K562 (cell line): ENCODE measurements around the gene TOMM22. TPM values are rescaled to one million over a fixed set of nuclear protein-coding genes. Genes with fewer than 3 reads are reported as not detected.

Experiments
- ATAC-seq: fragments of 200-7000 bp; cut with Tn5 transposase; 3 replicates; pipeline ENCODE4 v1.9.1; 2020; ENCODE audit warnings: moderate library complexity
- BruUV-seq: library from RNA; stranded (reverse); fragments of 400-500 nt; replicated peaks from 2 replicates; lab custom pipeline; 2021; lab: Mats Ljungman, UMichigan
- CTCF ChIA-PET: fragments of 300-600 bp; formaldehyde crosslinking; extraction: SDS; loops from one replicate; lab custom pipeline; 2021; ENCODE audit warnings: low intra/inter-chr PET ratio; lab: Yijun Ruan, JAX
- POLR2A ChIA-PET: fragments of 300-600, 350-650 bp; sonication (Branson Sonifier 250); formaldehyde crosslinking; extraction: SDS; loops from one replicate; lab custom pipeline; 2021; ENCODE audit warnings: antibody characterized with exemption, inconsistent platforms; lab: Yijun Ruan, JAX
- DNase-seq, 4 experiments: peaks; one replicate each; pipeline versions ENCODE4 v3.0.0 to v3.0.0-alpha.2; 2011 to 2018; ENCODE audit warnings: low spot score in 3 of 4, mixed read lengths in 3 of 4; ENCODE audit errors: extremely low read depth in 1 of 4
- FAIRE-seq: peaks from 2 replicates; lab custom pipeline; 2011; peaks lifted over from hg19 to GRCh38; lab: Jason Lieb, UNC
- H2AFZ ChIP-seq: 2 replicates; pipeline ENCODE4 v1.6.0; 2011; ENCODE audit warnings: low read depth, low read length, control low read depth, inconsistent platforms
- H3K27ac ChIP-seq: fragments of 200-600 bp; 3 replicates; pipeline ENCODE4 v1.8.0; 2011; ENCODE audit warnings: low read depth, mild to moderate bottlenecking, control low read depth, inconsistent platforms, low read length, moderate library complexity, mixed read lengths; ENCODE audit errors: extremely low read depth
- H3K27me3 ChIP-seq, 2 experiments: fragments of 300-600 bp in 1 of 2; 2 replicates in 1 of 2; 3 replicates in 1 of 2; pipeline versions ENCODE4 v1.6.0 to v1.8.0; 2011; ENCODE audit warnings: inconsistent platforms in 2 of 2, low read length in 2 of 2, mild to moderate bottlenecking in 1 of 2, mixed read lengths in 1 of 2, moderate library complexity in 1 of 2; ENCODE audit not compliant: control insufficient read depth in 2 of 2, insufficient read depth in 2 of 2
- H3K36me3 ChIP-seq: fragments of 300-600 bp; 3 replicates; pipeline ENCODE4 v1.8.0; 2011; ENCODE audit warnings: mild to moderate bottlenecking, low read length, inconsistent platforms; ENCODE audit not compliant: control insufficient read depth, insufficient read depth
- H3K4me1 ChIP-seq, 2 experiments: fragments of 200-600 bp in 1 of 2; replicated peaks in 1 of 2; 2 replicates in 1 of 2; 3 replicates in 1 of 2; pipeline versions ENCODE4 v1.5.1 to v1.8.0; 2011; ENCODE audit warnings: inconsistent platforms in 2 of 2, low read length in 2 of 2, mild to moderate bottlenecking in 1 of 2, mixed read lengths in 1 of 2, moderate library complexity in 1 of 2; ENCODE audit not compliant: control insufficient read depth in 2 of 2, insufficient read depth in 2 of 2
- H3K4me2 ChIP-seq: 2 replicates; pipeline ENCODE4 v1.6.1; 2011; ENCODE audit warnings: low read length, control low read depth, inconsistent platforms, mixed read lengths; ENCODE audit not compliant: insufficient read depth
- H3K4me3 ChIP-seq: fragments of 200-600 bp; sonication (generic), shearing (Covaris generic); 2 replicates; pipeline ENCODE4 v1.5.1; 2016; ENCODE audit warnings: control low read depth, inconsistent platforms
- H3K79me2 ChIP-seq: fragments of 200-600 bp; 3 replicates; pipeline ENCODE4 v1.8.0; 2011; ENCODE audit warnings: low read length, inconsistent platforms; ENCODE audit not compliant: control insufficient read depth, insufficient read depth
- H3K9ac ChIP-seq, 2 experiments: 2 replicates each; pipeline versions ENCODE4 v1.6.0 to v1.6.1; 2011; ENCODE audit warnings: low read depth in 2 of 2, low read length in 2 of 2, control low read depth in 1 of 2, inconsistent platforms in 1 of 2, mild to moderate bottlenecking in 1 of 2, mixed read lengths in 1 of 2; ENCODE audit not compliant: insufficient read depth in 1 of 2
- H3K9me1 ChIP-seq: one replicate; pipeline ENCODE4 v1.6.0; 2011; ENCODE audit warnings: inconsistent platforms, mild to moderate bottlenecking, low read length, moderate library complexity; ENCODE audit not compliant: control insufficient read depth, insufficient read depth
- H3K9me3 ChIP-seq: replicated peaks from 2 replicates; pipeline ENCODE4 v1.5.1; 2011; ENCODE audit warnings: low read depth, low read length, inconsistent platforms; ENCODE audit not compliant: control insufficient read depth, insufficient read depth
- H4K20me1 ChIP-seq: replicated peaks from 2 replicates; pipeline ENCODE4 v1.6.1; 2011; ENCODE audit warnings: low read length, inconsistent platforms, mixed read lengths; ENCODE audit not compliant: control insufficient read depth, insufficient read depth
- E2F8 ChIP-seq: fragments of 450-650 bp; IDR thresholded peaks from 2 replicates; pipeline ENCODE4 v1.7.1; 2018; ENCODE audit warnings: mild to moderate bottlenecking, low read depth; ENCODE audit not compliant: partially characterized antibody
- GABPB2 ChIP-seq: fragments of 250-450 bp; sonication (Bioruptor Pico); conservative IDR thresholded peaks from 2 replicates; pipeline ENCODE4 v1.5.1; 2021; ENCODE audit warnings: mild to moderate bottlenecking
- MAZ ChIP-seq, 2 experiments: fragments of 450-650 bp in 1 of 2; sonication (generic) in 1 of 2; formaldehyde crosslinking; IDR thresholded peaks in 1 of 2; conservative IDR thresholded peaks in 1 of 2; 2 replicates each; pipeline versions ENCODE4 v1.4.0 to v1.5.0; 2020; ENCODE audit warnings: mild to moderate bottlenecking in 1 of 2, missing genetic modification reagents in 1 of 2
- MTF1 ChIP-seq: fragments of 250-450 bp; sonication (Bioruptor Pico); IDR thresholded peaks from 2 replicates; pipeline ENCODE4 v1.9.0; 2021; ENCODE audit warnings: moderate library complexity, mild to moderate bottlenecking, inconsistent platforms, borderline replicate concordance
- PRMT5 ChIP-seq: sonication (generic); formaldehyde crosslinking; IDR thresholded peaks from 2 replicates; pipeline ENCODE4 v1.5.0; 2020; ENCODE audit warnings: missing genetic modification reagents
- RBFOX2 ChIP-seq: fragments of 200-400 bp; formaldehyde crosslinking; IDR thresholded peaks from 2 replicates; pipeline ENCODE4 v1.6.1; 2017; ENCODE audit warnings: low read depth, mild to moderate bottlenecking, low read length, moderate library complexity
- SIN3A ChIP-seq, 2 experiments: fragments of 150-350 bp in 1 of 2; IDR thresholded peaks; 2 replicates each; pipeline ENCODE4 v1.6.1; 2011 to 2016; ENCODE audit warnings: borderline replicate concordance in 2 of 2, low read depth in 2 of 2, low read length in 2 of 2, mild to moderate bottlenecking in 2 of 2, moderate library complexity in 2 of 2; ENCODE audit not compliant: control insufficient read depth in 1 of 2
- SMARCA4 ChIP-seq: fragments of 450-650 bp; IDR thresholded peaks from 2 replicates; pipeline ENCODE4 v1.6.1; 2016
- SMC3 ChIP-seq: conservative IDR thresholded peaks from 2 replicates; pipeline ENCODE4 v1.6.1; 2011; ENCODE audit warnings: low read depth, low read length, improper control_type of control experiment; ENCODE audit not compliant: insufficient read depth
- STAG1 ChIP-seq: sonication (generic); formaldehyde crosslinking; IDR thresholded peaks from 2 replicates; pipeline ENCODE4 v1.5.0; 2020; ENCODE audit warnings: missing genetic modification reagents, borderline replicate concordance
- ZNF232 ChIP-seq: sonication (generic); formaldehyde crosslinking; IDR thresholded peaks from 2 replicates; pipeline ENCODE4 v1.8.0; 2022; ENCODE audit warnings: mild to moderate bottlenecking, missing genetic modification reagents
- WGBS: fragments of 100-300 bp; shearing (Covaris generic); methylation state at CpG from one replicate; pipeline ENCODE4 v1.1.6; 2016; ENCODE audit warnings: low coverage, mixed read lengths; ENCODE audit not compliant: insufficient coverage; ENCODE audit errors: missing lambda C conversion rate; 5-methylcytosine and 5-hydroxymethylcytosine counted together
- in situ Hi-C: fragments of 300-500 bp; cut with MboI; formaldehyde crosslinking; loops from 4 replicates; pipeline ENCODE4 v1.15.0; 2018; ENCODE audit warnings: inconsistent platforms, mixed read lengths
- intact Hi-C: fragments of 100-400 bp; cut with micrococcal nuclease; formaldehyde crosslinking; loops from 2 replicates; pipeline ENCODE4 v1.14.2; 2022
- polyA plus RNA-seq, 8 experiments: library from polyadenylated mRNA; depleted of rRNA in 4 of 8; stranded (reverse) in 5 of 8; unstranded in 3 of 8; fragments of >200 nt; fragmentation: Nextera tagmentation in 2 of 8; fragmentation: Illumina TruSeq in 1 of 8; extraction: Ambion mirVana in 2 of 8; extraction: Trizol in 1 of 8; gene quantifications; 2 replicates each; pipeline versions ENCODE4 v1.2.1 to v1.2.3, GENCODE V29; 2011 to 2014; ENCODE audit warnings: inconsistent platforms in 1 of 8, missing spikeins in 1 of 8
- total RNA-seq, 7 experiments: library from RNA; depleted of rRNA in 6 of 7; stranded (reverse); fragments of >200 nt in 6 of 7; fragmentation: Illumina TruSeq in 2 of 7; extraction: Trizol in 2 of 7; gene quantifications; 2 replicates each; pipeline versions ENCODE4 v1.2.1 to v1.2.3, GENCODE V29; 2011 to 2021; ENCODE audit warnings: low replicate concordance in 1 of 7

Gene TOMM22
- total and polyA plus RNA-seq, 9 of the 15 experiments (the other 6 are each of a cell fraction or from before 2014, with no cell fraction given): 25.8 to 108 (median 73.8) TPM

- Histone ChIP-seq H3K27ac (no peak overlapping the region), H2AFZ (no peak overlapping the region), H3K4me2 (no peak overlapping the region), H3K36me3 (peaks cover 78% of the 10 kb centered on the region; the same call in 2 of the 3 replicates), H3K79me2 (peaks cover 25% of the 10 kb centered on the region), H3K9me3 (no peaks in the 10 kb centered on the region), H4K20me1 (peaks cover 28% of the 10 kb centered on the region), H3K9ac (no peak overlapping the region), H3K27me3 (no peaks in the 10 kb centered on the region), H3K9me1 (peaks cover 3% of the 10 kb centered on the region), H3K4me3 (no peak overlapping the region), H3K4me1 (peaks cover 16 to 25% of the 10 kb centered on the region in 2 experiments; a peak in 4 of 5 replicates)
- FAIRE-seq: no peak
- DNase-seq: no peak
- ChIA-PET CTCF (no interaction called here), POLR2A (no interaction called here)
- TF ChIP-seq SIN3A (IDR thresholded peaks at IDR 0.05; ENCODE audit: borderline replicate concordance in 2 of 2, control insufficient read depth in 1 of 2, low read depth in 2 of 2, low read length in 2 of 2): no peak
- no peak for TF ChIP-seq MTF1 (CRISPR knock-in tag)
- no peak for TF ChIP-seq PRMT5 (CRISPR knock-in tag)
- TF ChIP-seq RBFOX2: no peak
- no peak for TF ChIP-seq ZNF232 (CRISPR knock-in tag)
- TF ChIP-seq MAZ (CRISPR knock-in tag; conservative IDR thresholded peaks at IDR 0.05 in 1 of 2, IDR thresholded peaks at IDR 0.05 in 1 of 2): no peak
- no peak for TF ChIP-seq SMARCA4
- TF ChIP-seq E2F8: no peak
- no peak for TF ChIP-seq SMC3
- no peak for TF ChIP-seq GABPB2 (CRISPR knock-in tag)
- no peak for TF ChIP-seq STAG1 (CRISPR knock-in tag)
- in situ Hi-C loops: no loop called here
- intact Hi-C loops: no loop called here
- 89% methylated on average over 6 of the region's 6 CpGs for WGBS
- ATAC-seq: no peak
- BruUV-seq: no TSS peak
Observed at GRCh38 chr22:38719196-38719595, 37.4 kb downstream of the TOMM22 start.
